Activated CD8-positive, alpha-beta memory T cell treated with anti-CD3 and anti-CD28 coated beads for 4 hours (primary cell): ENCODE measurements around the gene FOXP1.
A peak's percentile ranks its signal among the peaks of the same experiment; 100 is the strongest.

Source experiments
- DNase-seq, 2 donors: peaks; one replicate each; pipeline ENCODE4 v3.0.0-alpha.2; 2020; ENCODE audit warnings: low read depth in 2 of 2

FOXP1 gene

DNA sequence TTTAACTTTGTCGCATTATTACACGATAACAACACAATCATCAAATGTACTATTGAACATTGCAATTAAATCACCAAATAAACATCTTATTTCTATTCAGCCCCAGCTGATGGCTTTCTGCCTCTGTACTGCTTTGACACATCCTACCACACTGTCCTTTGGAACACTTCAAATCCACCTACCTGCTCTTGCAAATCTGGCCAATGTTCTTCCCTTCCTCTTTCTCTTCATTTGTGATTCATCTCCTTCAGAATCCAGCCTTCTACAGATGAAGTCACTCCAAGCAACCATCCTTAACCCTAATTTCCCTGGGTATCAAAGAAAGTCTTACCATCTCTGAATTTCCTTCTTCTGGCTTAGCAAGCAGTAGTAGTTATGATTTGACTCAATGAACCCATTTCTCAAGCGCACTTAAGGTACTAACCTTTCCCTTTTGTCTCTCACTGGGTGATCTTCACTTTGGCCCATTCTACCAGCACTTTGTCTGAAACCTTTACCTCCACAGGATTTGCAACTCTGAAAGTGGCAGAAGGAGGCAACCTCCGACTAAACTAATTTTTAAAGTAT, 502.9 kb downstream of the FOXP1 start:
- DNase-seq: no peak

DNA sequence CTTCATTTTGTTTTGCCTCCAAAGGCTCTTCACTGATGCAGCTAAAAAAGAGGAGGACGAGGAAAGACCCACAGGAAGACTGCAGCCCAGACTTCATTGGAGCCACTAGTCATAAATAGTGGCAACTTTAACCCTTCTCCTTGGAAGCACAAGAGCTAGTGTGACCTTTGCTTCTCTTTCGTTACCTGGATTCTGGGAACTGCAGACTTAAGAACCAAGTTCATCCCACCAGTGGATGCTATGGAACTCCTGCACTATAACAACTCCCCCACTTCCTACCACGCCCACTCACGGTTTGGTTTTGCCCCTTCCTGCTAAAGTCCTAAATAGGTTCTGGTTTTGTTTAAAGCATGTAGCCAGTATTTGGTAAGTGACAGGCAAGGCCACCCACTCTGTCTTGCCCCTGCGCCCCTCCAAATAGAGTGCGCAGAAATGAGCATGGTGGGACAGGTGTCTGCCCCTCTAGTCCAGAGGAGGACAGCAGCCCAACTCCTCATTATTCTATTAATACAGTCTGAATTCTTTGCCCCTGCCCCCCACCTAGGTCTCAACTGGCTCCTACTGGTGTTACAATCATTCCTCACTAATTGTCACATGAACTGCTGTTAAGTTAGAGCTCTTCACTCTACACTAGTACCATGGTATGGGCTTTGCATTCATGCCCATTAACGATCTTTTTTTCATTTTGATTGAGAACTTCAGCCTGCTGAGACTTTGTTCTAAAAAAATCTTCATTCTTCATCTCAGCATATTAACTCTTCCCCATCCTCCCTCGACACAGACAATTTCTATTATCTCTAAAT, 504.6 kb downstream of the FOXP1 start:
- DNase-seq: no peak

DNA sequence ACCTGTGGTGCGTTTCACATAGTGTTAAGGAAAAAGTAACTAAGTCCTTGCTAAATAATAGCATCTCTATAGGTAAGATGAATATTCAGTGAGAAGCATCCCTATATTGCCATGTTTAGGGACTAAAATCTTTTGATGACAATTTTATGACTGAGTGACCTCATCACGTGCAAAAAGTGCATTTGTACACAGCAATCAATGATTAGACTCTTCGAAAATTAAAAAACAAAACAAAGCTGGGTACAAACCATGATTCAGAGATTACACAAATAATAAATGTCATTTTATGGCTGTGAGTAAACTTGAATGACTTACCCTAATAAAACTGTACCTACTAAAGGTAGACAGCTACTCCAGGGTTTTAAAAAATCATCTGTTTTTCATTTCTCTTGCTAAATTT, 505.3 kb downstream of the FOXP1 start:
- no peak for DNase-seq

DNA sequence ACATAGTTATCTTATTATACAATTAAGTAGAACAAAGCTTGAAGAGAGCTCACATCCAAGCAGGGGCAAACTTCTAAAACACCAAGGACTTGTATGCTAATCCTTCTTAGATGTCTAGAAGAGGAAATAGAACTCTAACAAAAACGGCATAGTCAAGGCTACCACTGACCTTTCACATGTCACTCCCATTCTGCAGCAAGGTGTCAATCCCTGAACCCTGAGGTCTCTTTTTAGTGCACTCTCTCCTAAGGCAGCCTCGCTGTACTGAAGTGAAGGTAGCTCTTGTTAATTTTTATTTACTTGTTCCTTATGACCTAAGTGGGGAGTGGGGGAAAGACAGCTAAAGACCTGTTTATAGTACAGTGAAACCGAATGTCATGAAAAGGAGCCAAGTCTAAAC, 506.5 kb downstream of the FOXP1 start:
- no peak for DNase-seq

DNA sequence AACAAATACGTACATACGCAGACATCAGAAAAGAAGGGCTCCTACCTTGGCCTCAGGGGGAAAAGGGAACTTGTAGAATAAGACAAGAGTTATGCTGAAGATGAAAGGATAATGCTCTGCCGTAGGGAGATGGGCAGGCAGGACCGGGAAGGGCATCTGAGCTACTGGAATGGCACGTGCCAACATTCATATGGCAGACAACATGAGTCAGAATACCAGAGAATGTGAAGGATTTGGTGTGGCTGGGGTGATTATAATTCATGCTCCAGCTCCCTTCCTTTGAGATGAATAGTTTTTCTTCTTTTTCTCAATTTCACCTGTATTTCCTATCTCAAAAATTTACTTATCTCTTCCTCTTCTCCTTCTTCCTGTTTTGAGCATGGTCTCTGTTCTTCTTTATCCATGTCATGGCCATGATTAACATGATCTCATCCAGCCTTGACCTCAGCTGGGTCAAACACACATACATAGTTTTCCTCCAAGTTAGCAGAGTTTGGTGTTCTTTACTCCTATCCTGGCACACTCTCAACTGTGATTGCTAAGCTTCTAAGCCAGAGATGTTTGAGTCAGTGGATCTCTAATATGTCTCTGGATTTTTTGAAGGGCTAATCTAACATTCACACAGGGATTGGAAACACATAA, 507.0 kb downstream of the FOXP1 start:
- no peak for DNase-seq

DNA sequence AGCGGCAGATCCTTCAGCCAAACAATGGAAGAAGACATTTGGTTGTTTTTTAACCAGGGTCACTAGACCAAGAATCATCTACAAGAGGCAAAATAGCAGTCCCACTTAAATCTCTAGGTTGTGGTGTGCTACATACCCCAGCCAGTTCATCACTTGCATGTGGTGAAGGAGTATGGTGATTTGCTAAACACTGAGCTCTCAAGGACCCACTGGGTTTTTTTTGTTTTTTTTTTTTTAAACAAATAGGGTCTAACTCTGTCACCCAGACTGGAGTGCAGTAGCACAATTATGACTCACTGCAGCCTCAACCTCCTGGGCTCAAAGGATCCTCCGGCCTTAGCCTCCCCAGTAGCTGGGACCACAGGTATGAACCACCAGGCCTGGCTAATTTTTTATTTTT, 508.0 kb downstream of the FOXP1 start:
- DNase-seq: no peak

DNA sequence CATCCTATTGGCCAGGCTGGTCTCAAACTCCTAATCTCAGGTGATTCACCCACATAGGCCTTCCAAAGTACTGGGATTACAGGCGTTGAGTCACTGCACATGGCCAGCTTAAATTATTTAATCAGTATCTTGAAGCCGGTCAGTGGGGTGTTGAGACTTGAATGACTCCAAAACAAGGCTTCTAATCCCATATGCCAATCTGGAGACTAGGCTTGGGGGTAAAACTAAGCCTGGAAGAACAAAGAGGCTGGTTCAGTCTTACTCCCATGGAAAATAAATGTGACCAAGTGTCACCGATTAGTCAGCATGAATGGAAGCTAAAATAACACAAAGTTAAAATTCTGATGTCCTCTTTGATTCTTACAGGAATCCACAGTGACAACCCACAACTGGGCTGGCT, 509.1 kb downstream of the FOXP1 start:
- no peak for DNase-seq

DNA sequence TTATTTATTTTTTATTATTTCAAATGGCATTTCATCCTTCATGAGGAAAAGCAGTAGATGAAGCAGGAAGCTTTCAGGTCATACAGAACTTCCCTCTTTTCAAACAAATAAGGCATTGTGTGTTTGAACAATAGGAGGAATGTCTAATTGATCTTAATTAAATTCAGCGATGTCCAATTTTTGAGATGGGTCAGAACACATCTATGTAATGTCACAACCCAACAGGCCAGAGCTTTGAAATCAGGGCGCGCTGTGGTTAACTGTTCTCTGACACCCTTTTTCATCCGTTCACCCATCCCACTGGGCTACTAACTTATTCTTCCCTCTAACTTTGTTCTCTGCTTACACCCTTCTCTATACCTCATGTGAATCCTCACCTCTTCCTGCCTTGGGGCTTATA, 510.5 kb downstream of the FOXP1 start:
- DNase-seq: no peak

DNA sequence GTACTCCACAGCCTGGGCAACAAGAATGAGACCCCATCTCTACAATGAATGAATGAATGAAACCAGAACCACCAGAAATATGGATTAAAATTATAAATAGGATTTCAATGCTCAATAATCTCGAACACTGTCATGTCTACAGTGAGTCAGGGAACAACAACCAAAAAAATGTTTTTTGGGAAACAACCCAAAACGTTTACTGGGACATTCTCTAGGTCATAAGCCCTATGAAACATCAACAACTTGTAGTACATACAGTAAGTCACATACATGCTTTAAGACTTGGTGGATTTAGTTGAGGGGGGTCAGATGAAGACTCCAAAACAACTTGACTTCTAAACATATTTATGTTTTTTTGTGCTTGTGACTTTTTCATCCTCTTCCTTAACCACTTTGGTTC, 511.2 kb downstream of the FOXP1 start:
- DNase-seq: no peak

DNA sequence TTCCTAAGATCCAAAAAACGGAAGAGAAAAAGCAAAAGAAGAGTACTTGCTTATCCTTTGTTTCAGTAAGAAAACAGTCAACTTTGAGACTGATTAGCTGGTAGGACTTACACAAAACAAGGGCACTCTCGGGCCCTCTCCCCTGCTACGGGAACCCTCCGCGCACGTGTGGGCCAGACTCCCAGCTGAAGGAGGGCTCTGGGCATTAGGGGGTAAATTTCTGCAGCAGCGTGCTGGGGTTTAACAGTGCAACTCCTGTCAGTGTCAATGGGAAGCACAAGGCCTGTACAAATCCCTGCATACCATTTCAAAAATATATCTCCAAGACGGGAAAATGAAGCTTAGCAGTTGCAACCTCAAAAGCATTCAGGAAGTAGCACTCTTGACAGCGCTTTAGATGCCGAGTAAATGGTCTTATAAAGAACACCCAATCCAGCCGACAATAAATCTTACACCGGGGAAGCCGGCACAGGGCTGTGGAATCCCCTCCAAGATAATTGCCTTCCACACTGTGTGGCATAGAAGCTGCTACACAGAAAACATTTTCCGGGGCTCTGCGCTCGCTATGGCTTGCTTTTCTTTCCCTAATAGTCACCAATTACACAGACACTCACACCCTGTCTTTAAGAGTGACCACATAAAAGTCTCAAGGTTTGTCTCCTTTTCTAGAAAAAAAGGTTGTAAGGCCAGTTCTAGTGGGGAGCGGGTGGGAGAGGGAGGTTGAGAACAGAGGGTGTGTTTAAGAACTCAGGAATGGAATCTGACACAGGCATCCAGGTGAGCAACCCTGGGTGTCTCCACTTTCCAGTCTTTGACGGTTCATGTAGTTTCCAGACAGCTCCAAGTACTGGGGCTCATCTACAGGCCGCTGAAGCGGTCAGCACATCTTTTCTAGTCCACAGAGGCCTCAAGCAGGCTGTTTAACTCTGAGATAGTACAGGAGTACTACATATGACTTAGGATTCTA, 512.7 kb downstream of the FOXP1 start:
- DNase-seq: no peak

DNA sequence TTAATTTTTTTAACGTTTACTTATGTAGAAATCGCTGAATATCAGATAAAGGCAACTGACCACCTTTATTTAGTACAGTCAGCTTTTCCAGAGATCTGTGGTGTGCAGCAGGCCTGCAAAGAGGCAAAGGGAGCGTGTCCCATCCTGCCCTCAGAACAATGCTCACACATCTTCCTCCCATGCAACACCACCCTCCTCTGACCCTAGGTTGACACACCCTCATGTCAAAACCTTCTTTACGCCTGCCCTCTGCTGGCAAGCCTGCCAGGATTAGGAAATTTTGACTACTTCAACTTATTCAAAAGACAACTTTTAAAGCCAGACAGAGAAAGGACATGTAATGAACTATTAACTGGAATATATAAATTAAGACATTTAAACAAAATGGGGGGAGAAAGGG, 513.7 kb downstream of the FOXP1 start:
- peak; percentile 52 to 64 for DNase-seq

DNA sequence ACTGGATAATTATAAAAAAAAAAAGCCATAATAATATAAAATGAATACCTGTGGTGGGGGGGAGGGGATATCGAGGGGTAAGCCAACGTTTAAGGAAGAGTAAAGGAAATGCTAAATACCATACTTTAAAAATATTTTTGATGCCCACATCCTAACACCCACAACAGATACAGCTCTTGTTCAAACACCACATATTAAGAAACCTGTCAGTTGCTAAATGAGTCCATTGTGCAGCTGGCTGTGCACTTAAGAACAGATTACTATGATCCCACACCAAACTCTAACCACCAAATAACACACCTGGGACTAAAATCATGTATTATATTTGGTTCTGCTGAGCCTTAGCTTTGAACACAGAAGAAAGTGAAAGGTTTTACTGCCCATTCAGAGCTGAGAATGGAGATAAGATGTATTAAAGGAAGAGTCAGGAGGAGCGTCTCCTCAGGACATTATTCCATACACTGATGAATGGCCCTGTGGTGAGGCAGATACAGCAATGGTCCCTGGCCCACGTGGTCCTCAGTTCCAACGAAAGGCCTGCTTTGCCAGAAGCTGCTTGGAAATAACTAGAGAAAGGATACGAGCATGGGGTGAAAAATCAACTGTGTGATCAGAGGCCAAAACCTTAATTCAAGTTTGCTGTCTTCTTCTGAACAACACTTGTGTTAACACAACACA, 515.4 kb downstream of the FOXP1 start:
- DNase-seq: no peak

DNA sequence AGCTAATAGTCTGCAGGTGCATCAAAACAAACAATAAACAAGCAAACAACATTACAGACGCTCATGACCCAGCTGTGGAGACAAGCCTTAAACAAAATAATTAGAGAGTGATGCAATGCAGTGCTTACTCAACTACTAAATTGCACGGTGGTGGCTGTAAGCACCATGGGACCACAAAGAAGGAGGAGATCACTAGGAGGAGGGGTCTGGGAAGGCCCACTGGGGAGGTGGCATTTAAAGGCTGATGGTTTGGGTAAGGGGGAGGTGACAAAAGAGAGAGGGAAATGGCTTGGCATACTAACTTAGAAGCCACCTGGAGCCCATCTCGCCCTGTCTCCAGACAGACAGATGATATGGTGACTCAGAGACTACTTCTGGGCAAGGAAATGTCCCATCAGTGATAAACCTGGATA, 516.7 kb downstream of the FOXP1 start:
- no peak for DNase-seq

DNA sequence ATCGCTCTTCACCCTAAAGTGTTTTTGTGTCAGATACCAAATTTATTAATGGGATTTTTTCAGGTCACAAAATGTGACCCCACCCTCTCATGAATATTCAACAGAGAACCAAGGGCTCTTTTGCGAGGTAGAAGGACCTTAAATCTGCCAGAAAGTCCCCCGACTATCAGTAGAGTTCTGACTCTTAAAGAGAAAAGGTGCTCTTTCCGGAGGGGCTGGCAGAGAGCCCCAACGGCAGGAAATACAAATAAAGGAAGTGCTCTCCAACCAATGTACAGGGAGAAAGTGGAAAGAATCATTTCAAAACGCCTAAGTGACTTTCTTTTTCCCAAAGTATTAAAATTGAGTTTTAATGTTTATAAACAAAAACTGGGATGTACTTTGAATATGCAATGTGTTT, 517.2 kb downstream of the FOXP1 start:
- no peak for DNase-seq

DNA sequence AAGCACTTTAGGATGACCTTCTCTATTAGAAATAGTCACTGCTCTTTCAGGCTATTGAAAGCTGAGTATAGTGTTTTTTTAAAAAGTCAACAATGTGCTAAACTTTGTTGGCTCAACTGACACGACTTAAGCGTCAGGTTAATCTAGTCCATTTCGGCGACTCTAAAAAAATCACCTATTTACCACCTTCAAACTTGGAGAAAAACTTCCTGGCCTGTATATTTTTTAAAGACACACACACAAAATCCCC, 517.8 kb downstream of the FOXP1 start:
- no peak for DNase-seq

DNA sequence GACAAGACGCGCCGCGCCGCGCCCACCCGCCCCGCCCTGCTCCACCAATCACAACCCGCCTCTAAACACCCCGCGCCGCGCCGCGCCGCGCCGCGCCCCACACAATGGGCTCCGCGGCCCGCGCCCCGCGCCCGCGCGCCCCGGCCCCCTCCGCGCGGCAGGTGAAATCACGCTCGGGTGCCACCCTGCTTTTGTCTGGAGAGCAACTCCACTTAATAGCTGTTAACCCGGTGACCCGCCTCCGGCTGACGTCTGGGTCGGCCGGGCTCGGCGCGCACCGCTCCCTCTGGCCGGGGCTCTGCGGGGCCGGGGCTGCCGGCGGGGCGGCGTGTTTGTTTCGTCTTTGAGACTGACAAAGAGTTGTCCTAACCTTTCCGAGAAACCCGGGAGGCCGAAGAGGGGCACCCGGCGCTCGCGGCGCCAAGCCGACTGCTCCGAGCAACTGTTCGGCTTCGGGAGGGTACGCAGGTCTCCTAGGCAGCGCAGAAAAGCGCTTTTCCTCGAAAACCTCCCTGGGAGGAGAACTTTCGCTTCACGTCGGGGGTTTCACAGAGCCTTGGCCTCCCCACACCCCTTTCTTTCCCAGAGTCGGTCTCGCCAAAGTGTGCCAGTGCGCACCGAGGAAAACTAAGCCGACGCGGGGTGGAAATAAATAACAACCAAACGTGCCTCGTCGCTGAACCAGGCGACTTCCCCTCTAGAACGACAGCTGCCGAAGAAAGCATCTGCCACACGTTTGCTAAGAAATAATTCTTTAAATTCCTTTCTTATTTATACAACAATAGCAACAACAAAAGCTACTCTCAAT, 518.4 kb downstream of the FOXP1 start:
- DNase-seq: peak in 1 of 2 donors; percentile 47

DNA sequence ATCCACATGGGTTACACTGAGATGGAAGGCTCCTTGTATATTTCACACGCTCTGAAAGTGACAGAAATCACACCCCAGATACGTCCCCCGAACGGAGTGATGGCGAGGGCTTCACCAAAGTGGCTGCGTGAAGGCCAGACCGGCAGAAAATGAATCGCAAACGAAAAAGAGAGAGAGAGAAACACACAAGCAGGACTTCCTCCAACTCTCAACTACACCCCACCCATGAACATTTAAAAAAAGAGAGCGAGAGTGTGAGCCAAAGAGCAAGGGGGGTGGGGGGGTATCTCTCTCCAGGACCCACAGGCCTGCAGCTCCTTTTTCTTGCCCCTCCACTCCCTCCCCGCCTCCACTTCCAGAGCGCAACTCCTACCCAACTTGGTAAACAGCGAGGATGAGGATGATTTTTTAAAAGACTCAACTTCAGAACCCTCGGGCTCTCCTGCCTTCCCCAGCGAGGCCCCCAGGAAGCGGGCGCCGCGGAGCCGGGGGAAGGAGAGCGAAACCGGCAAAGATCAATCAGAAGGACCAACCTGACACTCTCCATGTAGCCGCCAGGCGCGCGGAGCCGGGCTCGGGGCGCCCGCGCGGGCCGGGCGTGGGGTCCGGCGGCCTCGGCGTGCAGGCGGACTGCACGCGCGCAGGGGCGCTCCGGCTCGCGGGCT, 519.1 kb downstream of the FOXP1 start:
- DNase-seq: no peak

DNA sequence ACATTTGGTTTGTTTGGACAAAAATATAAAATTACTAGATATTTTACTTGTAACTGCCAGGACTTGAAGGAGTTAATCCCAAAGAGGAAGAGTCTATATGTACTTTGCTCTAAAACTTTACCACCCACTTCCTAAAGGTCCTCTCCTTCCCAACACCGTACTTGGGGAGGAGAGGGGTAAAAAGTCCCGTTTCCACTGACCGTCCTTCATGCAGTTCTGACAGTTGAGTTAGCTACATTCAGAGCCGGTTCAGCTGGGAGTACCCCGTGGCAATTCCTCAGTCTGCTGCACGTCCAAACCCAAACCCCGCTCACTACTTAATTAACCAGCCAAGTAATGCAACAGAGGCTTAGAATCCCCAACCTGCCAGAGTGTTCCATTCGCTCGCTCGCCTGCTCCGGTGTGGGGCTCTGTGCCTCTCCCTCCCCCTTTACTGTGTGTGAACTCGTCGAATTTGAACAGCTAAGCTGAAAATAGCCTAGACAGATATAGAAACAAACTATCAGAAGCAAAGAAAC, 519.7 kb downstream of the FOXP1 start:
- peak in 1 of 2 donors; percentile 28 for DNase-seq

DNA sequence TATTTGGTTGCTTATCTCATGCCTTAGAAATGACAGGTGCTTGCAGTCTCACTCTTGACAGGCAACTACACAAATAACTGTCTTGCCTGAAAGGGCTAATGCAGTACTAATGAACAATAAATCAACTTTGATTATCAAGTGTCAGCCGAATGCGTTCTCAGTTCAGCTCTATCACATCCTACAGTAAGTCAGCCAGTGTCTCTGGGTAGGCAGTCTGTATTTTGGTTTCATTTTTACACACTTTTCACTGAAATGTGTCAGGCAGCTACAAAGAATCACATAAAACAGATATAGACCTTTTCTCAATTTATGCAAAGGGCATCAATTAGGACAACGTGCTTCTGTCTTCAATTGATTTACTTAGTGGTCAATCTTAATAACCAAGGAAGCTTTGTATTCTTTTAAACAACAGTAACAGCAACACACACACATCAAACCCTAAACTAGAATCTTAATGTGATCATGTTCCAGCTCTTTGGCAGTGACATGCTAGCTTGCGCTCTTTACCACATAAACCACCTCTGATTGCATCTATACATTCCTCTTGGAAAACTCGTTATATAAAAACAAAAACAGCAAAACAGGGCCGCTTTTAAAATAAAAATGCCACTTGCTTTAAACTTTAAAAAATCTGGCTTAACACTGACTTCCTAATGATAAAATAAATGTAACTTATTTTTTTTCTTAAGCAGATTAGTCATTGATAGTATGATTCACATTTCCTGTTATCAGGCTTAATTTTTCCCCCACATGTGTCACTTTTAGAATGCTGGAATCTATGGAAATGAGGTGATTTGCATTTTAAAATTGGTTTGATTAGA, 520.4 kb downstream of the FOXP1 start:
- DNase-seq: no peak
